ENCODE data around the gene TNN. TPM values are rescaled to one million over a fixed set of nuclear protein-coding genes. Genes with fewer than 3 reads are reported as not detected.

The TNN gene
- total RNA-seq, 1 donor from 2014 or later, result not detected

DNA sequence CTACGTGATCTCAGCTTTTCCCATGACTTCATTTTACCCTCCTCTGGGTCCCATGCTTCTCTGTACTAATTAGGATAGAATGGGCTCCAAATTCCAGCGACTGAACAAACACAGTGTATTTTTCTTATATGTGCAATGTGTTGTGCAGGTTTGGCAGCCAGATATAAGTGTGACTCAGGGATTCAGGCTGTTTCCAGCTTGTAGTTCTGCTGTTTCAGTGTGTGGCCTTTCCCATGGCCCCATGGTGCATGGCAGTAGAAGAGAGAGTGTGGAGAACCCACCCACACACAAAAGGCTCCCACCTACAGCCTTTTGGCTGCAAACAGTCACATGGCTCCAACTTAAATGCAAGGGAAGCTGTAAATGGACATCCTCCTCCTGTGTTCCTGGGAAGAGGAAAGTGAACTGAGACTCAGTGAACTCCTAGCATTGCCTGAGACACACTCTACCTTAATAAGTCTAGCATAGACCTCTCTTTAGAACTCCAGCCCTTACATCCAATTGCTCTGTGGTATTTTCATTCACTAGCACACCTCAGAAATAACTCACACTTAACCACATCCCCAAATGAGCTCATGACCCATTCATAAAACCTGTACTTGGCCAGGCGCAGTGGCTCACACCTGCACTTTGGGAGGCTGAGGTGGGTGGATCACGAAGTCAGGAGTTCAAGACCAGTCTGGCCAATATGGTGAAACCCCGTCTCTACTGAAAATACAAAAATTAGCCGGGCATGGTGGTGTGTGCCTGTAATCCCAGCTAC, 66.2 kb downstream of the TNN start:
- intact Hi-C loops (cut with micrococcal nuclease), result no loop called here
- Mint-ChIP-seq H3K27ac (no peak overlapping the region), H3K9me3 (no peaks in the 10 kb centered on the region), H3K4me1 (peaks cover 6% of the 10 kb centered on the region), H3K36me3 (ENCODE audit: low read depth) (no peaks in the 10 kb centered on the region), H3K4me3 (no peak overlapping the region), H3K27me3 (peaks cover 21% of the 10 kb centered on the region)
- no peak for ATAC-seq (ENCODE audit: low read depth)
- CTCF ChIA-PET, result interaction anchor here (3.5 kb wide), 1 partner anchor 9 kb away, joined by 12 read pairs; no protein-coding TSS in a partner anchor
- no peak for DNase-seq
- TF ChIP-seq, protein P1, sequence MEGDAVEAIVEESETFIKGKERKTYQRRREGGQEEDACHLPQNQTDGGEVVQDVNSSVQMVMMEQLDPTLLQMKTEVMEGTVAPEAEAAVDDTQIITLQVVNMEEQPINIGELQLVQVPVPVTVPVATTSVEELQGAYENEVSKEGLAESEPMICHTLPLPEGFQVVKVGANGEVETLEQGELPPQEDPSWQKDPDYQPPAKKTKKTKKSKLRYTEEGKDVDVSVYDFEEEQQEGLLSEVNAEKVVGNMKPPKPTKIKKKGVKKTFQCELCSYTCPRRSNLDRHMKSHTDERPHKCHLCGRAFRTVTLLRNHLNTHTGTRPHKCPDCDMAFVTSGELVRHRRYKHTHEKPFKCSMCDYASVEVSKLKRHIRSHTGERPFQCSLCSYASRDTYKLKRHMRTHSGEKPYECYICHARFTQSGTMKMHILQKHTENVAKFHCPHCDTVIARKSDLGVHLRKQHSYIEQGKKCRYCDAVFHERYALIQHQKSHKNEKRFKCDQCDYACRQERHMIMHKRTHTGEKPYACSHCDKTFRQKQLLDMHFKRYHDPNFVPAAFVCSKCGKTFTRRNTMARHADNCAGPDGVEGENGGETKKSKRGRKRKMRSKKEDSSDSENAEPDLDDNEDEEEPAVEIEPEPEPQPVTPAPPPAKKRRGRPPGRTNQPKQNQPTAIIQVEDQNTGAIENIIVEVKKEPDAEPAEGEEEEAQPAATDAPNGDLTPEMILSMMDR (IDR thresholded peaks at IDR 0.05), result no peak
- POLR2A ChIA-PET, result no interaction called here

DNA sequence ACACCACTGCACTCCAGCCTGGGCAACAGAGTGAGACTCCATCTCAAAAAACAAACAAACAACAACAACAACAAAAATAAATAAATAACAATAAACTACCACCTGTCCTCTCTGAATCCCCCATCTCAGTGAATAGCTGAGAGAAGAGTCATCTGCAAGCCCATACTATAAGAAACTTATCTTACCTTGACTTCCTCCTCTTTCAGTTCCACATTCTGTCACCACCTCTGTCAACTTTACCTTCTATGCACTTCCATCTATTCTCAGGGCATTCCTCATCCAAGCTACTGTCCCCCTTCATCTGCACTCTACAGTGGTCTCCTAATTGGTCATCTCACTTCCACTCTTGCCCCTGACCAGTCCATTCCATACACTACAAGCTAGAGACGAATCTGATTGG, 66.9 kb downstream of the TNN start:
- no peak for DNase-seq

DNA sequence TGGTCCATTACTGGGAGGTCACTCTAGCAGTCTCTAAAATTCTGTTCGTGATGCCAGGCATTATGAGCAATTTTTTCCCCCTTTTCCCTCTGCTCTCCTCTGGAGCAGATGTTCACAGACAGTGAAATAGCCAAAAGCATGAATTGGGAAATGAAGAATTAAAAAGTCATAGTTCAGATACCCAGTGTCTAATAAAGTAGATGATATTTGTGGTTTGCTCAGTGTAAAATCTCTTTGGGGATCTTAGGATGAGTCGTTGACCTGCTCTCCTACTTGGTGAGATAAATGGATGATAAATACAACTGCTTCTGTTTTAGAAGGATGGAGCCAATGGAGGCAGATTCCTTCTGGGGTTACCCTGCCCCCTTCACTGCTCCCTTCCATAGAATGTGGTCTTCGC, 68.6 kb downstream of the TNN start:
- ATAC-seq (ENCODE audit: low read depth), result no peak
- no peak overlapping the region for H3K27ac Mint-ChIP-seq
- H3K4me3 Mint-ChIP-seq, result no peak overlapping the region
- DNase-seq, result no peak
- POLR2A ChIA-PET, result no interaction called here
- intact Hi-C loops (cut with micrococcal nuclease), result no loop called here
- CTCF ChIA-PET, result interaction anchor here (3.5 kb wide), 1 partner anchor 11 kb away, joined by 12 read pairs; no protein-coding TSS in a partner anchor
- TF ChIP-seq, protein P1 (IDR thresholded peaks at IDR 0.05), result no peak
- peaks cover 3% of the 10 kb centered on the region for H3K4me1 Mint-ChIP-seq
- H3K9me3 Mint-ChIP-seq, result no peaks in the 10 kb centered on the region
- H3K36me3 Mint-ChIP-seq (ENCODE audit: low read depth), result no peaks in the 10 kb centered on the region
- peaks cover 21% of the 10 kb centered on the region for H3K27me3 Mint-ChIP-seq

More for the DNA sequence above, 66.9 kb downstream of the TNN start:
- intact Hi-C loops (cut with micrococcal nuclease), result no loop called here
- Mint-ChIP-seq H3K4me1 (peaks cover 6% of the 10 kb centered on the region), H3K27ac (no peak overlapping the region), H3K36me3 (ENCODE audit: low read depth) (no peaks in the 10 kb centered on the region), H3K27me3 (peaks cover 21% of the 10 kb centered on the region), H3K9me3 (no peaks in the 10 kb centered on the region), H3K4me3 (no peak overlapping the region)
- ATAC-seq (ENCODE audit: low read depth), result no peak
- TF ChIP-seq, protein P1 (IDR thresholded peaks at IDR 0.05), result no peak
- ChIA-PET POLR2A (no interaction called here), CTCF (interaction anchor here (3.5 kb wide), 1 partner anchor 10 kb away, joined by 12 read pairs; no protein-coding TSS in a partner anchor)

- Mint-ChIP-seq H3K27me3 (peaks cover 21% of the 10 kb centered on the region), H3K4me3 (no peak overlapping the region), H3K36me3 (ENCODE audit: low read depth) (no peaks in the 10 kb centered on the region), H3K4me1 (peaks cover 12% of the 10 kb centered on the region), H3K9me3 (no peaks in the 10 kb centered on the region), H3K27ac (no peak overlapping the region)
- intact Hi-C loops (cut with micrococcal nuclease), result no loop called here
- DNase-seq, result no peak
- POLR2A ChIA-PET, result interaction anchor here (0.5 kb wide), 1 partner anchor 142 kb away, joined by 3 read pairs; no protein-coding TSS in a partner anchor
- no peak for ATAC-seq (ENCODE audit: low read depth)
- CTCF ChIA-PET, result interaction anchor here (1.3 kb wide), 1 partner anchor 15 kb away, joined by 4 read pairs; no protein-coding TSS in a partner anchor
- TF ChIP-seq, protein P1 (IDR thresholded peaks at IDR 0.05), result no peak
These were observed 69.7 kb downstream of the TNN start for GRCh38 chr1:175137369-175137768.

DNA sequence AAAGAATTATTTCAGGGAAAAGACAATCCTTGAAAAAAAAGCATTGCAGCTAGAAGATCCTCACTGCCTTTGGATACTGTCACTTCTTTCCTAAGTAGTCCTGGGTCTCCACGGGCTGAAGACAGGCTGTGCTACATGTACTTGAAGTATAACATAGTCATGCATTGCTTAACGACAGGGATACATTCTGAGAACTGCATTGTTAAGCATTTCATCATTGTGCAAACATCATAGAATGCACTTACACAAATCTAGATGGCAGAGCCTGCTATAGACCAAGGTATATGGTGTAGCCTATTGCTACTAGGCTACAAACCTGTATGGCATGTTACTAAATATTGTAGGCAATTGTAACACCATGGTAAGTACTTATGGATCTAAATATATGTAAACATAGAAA, 70.9 kb downstream of the TNN start:
- no peak for ATAC-seq (ENCODE audit: low read depth)
- Mint-ChIP-seq H3K27me3 (peaks cover 21% of the 10 kb centered on the region), H3K9me3 (no peaks in the 10 kb centered on the region), H3K4me3 (no peak overlapping the region), H3K27ac (no peak overlapping the region), H3K4me1 (peaks cover 18% of the 10 kb centered on the region), H3K36me3 (ENCODE audit: low read depth) (no peaks in the 10 kb centered on the region)
- intact Hi-C loops (cut with micrococcal nuclease), result no loop called here
- TF ChIP-seq, protein P1 (IDR thresholded peaks at IDR 0.05), result no peak
- DNase-seq, result no peak
- POLR2A ChIA-PET, result no interaction called here
- CTCF ChIA-PET, result interaction anchor here (5.3 kb wide), 1 partner anchor 13 kb away, joined by 41 read pairs; no protein-coding TSS in a partner anchor

Data from activated B cell treated with CpG ODN at 0.5 μM for 24 hours (primary cell).